ENCODE data around the gene C1orf50.

Gene C1orf50

GRCh38 chr1:42793824-42794223, 26.8 kb downstream of the C1orf50 start:
- TF ChIP-seq TOX (CRISPR knock-in tag; IDR thresholded peaks at IDR 0.05; ENCODE audit: borderline replicate concordance) (no peak), SNAI2 (CRISPR knock-in tag; IDR thresholded peaks at IDR 0.05) (no peak), ESRRG (CRISPR knock-in tag; IDR thresholded peaks at IDR 0.05) (no peak), ZC3H10 (CRISPR knock-in tag; IDR thresholded peaks at IDR 0.05) (no peak), ZFP3 (CRISPR knock-in tag; IDR thresholded peaks at IDR 0.05) (no peak), CREB5 (CRISPR knock-in tag; IDR thresholded peaks at IDR 0.05; ENCODE audit: low read depth) (no peak), TCF4 (CRISPR knock-in tag; IDR thresholded peaks at IDR 0.05; ENCODE audit: borderline replicate concordance) (no peak), RARB (CRISPR knock-in tag; IDR thresholded peaks at IDR 0.05) (no peak)
- no peak for ATAC-seq

GRCh38 chr1:42797414-42797813, 30.4 kb downstream of the C1orf50 start:
- ATAC-seq, result no peak
- TF ChIP-seq GLIS3 (CRISPR knock-in tag; IDR thresholded peaks at IDR 0.05) (no peak), ZFP3 (CRISPR knock-in tag; IDR thresholded peaks at IDR 0.05) (no peak), TCF4 (CRISPR knock-in tag; IDR thresholded peaks at IDR 0.05; ENCODE audit: borderline replicate concordance) (no peak), BACH2 (CRISPR knock-in tag; IDR thresholded peaks at IDR 0.05; ENCODE audit: borderline replicate concordance) (no peak), CSRNP3 (CRISPR knock-in tag; IDR thresholded peaks at IDR 0.05) (no peak)

GRCh38 chr1:42797979-42798378, 30.9 kb downstream of the C1orf50 start:
- no peak for ATAC-seq
- TF ChIP-seq RARB (CRISPR knock-in tag; IDR thresholded peaks at IDR 0.05), result no peak
- no peak for TF ChIP-seq CSDC2 (CRISPR knock-in tag; IDR thresholded peaks at IDR 0.05)
- TF ChIP-seq ISL1 (CRISPR knock-in tag; IDR thresholded peaks at IDR 0.05), result no peak
- TF ChIP-seq PATZ1 (CRISPR knock-in tag; IDR thresholded peaks at IDR 0.05; ENCODE audit: borderline replicate concordance), result no peak
- TF ChIP-seq GLIS3 (CRISPR knock-in tag; IDR thresholded peaks at IDR 0.05), result no peak
- TF ChIP-seq ZC3H10 (CRISPR knock-in tag; IDR thresholded peaks at IDR 0.05), result no peak
- TF ChIP-seq ZNF70 (CRISPR knock-in tag; IDR thresholded peaks at IDR 0.05), result no peak
- no peak for TF ChIP-seq CREB5 (CRISPR knock-in tag; IDR thresholded peaks at IDR 0.05; ENCODE audit: low read depth)
- TF ChIP-seq PPARA (CRISPR knock-in tag; IDR thresholded peaks at IDR 0.05; ENCODE audit: borderline replicate concordance), result no peak
- TF ChIP-seq TCF4 (CRISPR knock-in tag; IDR thresholded peaks at IDR 0.05; ENCODE audit: borderline replicate concordance), result no peak
- TF ChIP-seq ZFP30 (CRISPR knock-in tag; IDR thresholded peaks at IDR 0.05), result no peak

- ATAC-seq, result no peak
- no peak for TF ChIP-seq ZNF565 (CRISPR knock-in tag; conservative IDR thresholded peaks at IDR 0.05; ENCODE audit: low read depth)
- no peak for TF ChIP-seq ARNTL (CRISPR knock-in tag; IDR thresholded peaks at IDR 0.05; ENCODE audit: borderline replicate concordance, low read depth)
- no peak for TF ChIP-seq PATZ1 (CRISPR knock-in tag; IDR thresholded peaks at IDR 0.05; ENCODE audit: borderline replicate concordance)
- no peak for TF ChIP-seq BACH2 (CRISPR knock-in tag; IDR thresholded peaks at IDR 0.05; ENCODE audit: borderline replicate concordance)
- TF ChIP-seq ZNF70 (CRISPR knock-in tag; IDR thresholded peaks at IDR 0.05), result no peak
- no peak for TF ChIP-seq SNAI2 (CRISPR knock-in tag; IDR thresholded peaks at IDR 0.05)
- no peak for TF ChIP-seq CSRNP3 (CRISPR knock-in tag; IDR thresholded peaks at IDR 0.05)
- TF ChIP-seq TCF4 (CRISPR knock-in tag; IDR thresholded peaks at IDR 0.05; ENCODE audit: borderline replicate concordance), result no peak
- no peak for TF ChIP-seq ESRRG (CRISPR knock-in tag; IDR thresholded peaks at IDR 0.05)
- TF ChIP-seq POU6F1 (CRISPR knock-in tag; IDR thresholded peaks at IDR 0.05; ENCODE audit: borderline replicate concordance, low read depth), result no peak
Measured at GRCh38 chr1:42801832-42802473, 34.9 kb downstream of the C1orf50 start.
